Measurements from ENCODE around the gene AOPEP.

AOPEP gene

DNA sequence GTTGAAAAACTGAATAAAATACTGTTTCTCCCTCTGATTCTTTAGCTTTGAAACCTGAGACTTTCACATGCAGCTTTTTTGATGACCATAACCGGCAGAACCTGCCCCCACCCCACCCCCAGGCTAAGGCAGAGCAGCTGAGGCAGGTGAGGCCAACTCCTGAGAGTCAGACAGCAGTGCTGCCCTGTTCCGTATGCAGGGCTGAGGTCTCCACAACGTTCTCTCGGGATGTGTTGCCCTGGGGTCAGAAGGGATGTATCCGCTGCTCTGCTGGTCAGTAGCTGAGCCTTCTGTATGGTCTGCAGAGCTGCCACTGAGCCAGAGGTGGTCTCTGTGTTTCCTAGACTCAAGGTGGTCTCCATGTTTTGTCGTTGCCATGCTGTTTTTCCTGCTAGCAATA, 190.5 kb downstream of the AOPEP start:
- no peak for DNase-seq (ENCODE audit: low read depth)

DNA sequence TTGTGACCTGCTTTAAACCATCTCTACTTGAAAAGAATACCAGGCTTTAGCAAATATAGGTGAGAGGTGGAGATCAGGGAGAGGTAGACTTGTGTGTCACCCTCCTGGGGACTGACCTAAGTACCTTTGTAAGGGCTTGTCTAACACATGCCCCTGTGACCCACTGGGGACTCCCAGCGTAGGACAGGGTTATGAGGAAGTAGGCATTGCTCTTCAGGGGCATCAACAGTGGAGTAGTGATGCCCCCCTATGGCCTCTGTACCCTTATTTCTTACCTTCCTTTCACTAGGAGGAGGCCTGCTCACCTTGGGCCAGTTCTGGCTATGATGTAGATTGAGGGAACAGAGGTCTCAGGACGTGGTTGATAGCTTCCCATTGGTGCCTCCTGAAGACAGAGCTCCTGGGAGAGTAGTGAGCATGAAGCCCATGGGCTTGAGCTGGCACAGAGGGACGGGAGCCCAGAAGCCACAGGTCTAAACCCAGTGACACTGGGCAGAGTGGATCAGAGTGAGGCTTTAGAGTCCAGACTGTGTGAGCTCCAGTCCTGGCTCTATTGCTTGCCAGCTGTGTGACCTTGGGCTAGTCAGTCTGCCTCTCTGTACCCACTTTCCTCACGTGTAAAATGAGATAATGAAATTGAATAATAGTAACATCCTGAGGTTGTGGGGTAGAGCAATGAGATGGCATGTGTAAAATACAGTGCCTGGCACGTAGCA, 191.7 kb downstream of the AOPEP start:
- no peak for DNase-seq (ENCODE audit: low read depth)

DNA sequence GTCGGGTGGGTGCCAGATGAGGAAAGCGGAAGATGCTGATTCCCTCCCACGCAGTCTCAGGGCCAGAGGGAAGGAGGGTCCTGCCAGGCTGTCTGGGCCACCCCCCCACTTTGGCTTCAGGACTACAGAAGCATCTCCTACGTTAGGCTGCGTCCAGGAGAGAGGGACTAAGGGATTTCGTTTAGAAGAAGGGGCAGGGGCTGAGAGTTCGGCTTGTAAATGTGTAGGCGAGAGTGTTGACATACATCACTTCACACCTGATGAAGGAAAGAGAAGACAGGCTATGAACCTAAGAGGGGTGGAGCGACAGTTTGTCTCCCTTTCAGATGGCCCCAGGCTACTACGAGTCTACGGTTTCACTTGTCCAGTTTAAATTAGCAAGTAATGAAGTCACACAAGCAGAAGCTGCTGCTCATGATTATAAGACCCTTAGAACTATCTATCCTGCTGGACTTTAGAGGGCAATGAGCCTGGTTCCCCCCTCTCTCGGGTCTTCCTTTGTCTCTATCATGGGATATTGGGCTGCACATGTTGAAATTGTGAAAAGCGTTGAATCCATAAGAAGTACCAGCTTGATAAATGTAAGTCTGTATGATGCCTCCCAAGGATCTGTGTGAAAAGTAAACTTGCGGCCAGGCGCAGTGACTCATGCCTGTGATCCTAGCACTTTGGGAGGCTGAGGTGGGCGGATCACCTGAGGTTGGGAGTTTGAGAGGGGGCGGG, 193.0 kb downstream of the AOPEP start:
- DNase-seq (ENCODE audit: low read depth) = no peak

DNA sequence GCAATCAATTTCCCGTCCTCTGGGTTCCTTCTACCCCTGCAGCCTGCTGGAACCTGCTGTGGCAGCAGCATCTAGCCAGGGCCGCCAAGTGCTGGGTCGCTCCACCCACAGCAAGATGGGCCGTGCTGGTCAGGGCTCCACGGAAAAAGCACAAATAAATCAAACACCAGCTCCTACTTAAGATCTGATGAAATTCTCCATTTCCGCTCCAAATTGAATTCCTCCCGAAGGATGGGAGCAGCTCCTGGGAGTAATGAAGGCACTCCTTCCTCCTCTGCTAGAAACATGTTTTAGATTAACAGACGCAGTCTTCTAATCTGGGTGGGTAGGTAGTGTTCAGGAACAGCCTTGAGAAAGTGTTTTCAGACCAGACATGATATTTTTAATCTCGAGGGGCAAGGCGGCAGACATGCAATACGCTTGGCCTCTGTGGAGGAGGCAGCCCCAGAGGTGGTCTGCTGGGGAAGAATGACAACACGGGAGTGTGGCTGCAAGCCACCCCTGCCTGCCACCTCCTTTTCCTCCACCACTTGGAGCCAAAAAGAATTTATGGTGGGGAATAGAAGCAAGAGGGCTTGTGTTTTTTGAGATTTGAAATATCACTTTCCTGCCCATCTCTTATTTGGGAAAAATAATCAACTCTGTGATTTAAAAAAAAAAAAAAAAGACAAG, 194.1 kb downstream of the AOPEP start:
- DNase-seq (ENCODE audit: low read depth) = no peak

DNA sequence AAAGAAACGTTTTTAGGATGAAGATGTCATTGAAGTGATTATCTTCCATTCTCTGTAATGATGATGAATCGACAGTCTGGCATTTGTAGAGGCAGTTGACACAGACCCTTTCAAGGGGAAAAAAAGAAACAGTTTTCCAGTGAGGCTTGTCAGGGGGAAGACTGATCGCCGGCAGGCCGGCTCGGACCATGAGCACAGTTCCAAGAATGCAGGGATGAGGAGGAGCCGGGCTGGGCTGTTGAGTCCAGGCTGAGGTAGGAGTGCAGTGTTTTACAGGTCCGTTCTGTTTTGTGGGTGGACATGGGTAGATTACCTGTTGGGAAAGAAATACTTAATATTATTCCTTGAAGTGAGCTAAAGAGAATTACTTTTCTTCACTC, 194.6 kb downstream of the AOPEP start:
- DNase-seq (ENCODE audit: low read depth) = no peak

DNA sequence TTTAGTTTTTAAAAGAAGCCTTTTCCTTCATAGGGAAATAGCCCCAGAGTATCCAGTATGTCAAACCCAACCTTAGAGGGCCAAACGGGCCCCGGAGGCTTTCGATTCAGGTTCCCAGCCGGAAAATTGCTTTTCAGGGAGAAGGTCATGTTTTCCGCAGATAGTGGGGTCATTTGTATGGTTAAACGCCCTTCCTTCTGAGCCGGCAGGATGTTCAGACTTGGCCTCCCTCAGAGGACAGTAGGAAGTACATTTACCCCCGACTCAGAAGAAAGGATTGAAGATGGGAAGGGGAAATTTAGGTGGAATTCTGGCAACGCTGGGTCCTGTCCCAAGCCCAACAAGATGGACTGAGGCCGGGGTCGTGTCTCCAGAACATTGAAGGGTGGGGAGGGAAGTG, 195.2 kb downstream of the AOPEP start:
- DNase-seq (ENCODE audit: low read depth) = no peak

DNA sequence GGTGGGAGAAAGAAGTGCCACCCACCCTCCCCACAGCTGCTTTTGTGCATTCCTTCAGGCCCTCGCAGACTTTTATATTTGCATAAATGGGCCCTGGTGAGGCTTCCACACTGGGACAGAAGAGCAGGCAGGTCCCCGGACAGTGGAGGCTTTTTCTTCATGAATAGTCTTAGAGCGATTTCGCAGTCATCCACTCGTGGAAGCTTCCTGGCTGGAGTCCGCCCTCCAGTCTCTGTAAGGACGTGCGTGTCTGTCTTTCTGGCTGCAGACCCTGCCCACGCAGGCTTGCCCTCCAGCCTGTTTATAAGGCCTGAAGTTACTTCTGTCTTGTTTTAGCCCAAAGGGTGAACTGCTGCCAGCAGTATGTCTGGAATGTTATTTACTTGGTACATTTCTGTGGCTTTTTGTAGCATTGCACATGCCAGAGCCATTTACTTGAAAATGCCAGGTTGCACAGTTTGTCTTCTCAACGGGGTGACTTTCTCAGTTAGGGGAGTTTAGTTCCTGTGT, 195.7 kb downstream of the AOPEP start:
- no peak for DNase-seq (ENCODE audit: low read depth)

DNA sequence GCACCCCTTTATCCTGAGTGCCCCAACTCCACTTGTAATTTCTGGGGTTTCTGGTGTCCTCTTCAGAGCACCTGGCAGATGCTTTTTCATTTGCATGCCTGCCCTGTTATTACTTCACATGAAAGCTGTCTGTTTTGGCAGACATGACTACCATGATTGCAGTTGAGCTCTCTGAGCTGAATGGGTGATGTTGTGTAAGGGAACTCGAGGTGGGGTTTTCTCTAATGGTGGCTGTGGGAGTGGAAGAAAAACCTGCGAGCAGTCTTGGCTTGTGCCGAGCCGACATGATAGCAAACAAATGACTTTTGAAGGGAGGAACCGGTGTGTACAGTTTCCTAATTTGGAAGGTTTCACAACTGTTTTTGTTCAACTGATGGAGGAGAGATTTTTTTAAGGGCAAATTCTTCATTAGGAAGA, 196.2 kb downstream of the AOPEP start:
- DNase-seq (ENCODE audit: low read depth) = no peak

DNA sequence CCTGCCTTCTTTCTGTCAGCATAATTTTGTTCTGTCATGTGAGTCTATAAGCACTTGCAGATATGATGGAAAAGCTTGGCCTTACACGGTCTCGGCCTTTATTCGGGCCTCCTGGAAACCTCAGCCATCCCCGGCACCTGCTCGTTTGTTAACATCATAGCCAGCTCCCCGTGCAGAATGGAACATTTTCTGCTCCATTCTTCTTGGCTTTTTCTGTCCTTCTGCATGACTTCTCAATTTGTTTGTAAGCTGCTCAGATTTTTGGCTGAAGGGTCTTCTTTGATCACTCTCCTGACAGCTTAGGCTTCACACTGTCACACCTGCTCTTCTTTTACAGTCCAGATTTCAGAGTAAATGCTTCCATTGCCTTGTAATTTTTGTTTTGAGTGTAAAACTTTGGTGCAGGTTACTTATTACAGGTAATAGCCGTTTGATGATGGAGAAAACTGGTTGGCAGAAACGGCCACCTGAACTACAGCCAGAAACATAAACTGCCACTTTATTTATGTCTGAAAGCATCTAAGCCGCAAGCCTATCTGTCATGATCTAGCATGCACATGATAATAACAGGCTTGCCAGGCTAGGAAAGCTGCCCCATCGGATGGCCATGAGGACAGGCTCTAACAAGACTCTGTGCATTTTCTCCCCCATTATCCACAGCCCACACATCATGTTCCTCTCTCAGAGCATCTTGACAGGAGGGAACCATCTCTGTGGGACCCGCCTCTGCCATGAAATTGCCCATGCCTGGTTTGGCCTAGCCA, 197.0 kb downstream of the AOPEP start:
- no peak for DNase-seq (ENCODE audit: low read depth)

DNA sequence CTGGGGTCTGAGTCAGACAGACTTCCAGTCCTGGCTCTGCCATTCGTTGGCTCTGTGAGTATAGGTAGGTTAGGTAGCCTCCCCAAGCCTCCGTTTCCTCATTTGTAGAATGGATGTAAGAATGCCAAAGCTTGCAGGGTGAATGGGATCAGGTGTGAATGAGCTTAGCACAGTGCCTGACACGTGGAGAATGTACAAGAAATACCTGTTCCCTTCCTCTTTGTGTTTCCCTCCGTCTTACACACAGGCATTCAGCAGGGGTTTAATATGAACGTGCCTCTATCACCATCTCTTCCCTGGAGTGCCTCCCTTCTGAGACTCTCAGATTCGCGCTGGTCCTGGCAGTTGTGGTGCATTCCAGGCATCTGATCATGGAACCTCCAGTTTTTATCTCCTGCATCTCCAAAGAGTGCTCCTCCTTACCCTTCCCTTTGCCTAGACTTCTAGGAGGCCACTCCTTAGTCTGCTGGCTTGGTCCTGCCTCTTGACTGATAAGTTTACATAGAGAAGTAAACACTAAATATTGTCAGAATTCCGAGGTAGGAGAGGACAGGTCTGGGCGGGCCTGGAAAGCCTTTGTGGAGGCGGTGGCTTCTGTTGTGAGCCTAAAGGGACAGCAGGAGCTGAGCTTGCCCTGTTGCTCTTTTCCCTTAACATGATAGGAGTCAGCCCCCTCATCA, 199.4 kb downstream of the AOPEP start:
- no peak for DNase-seq (ENCODE audit: low read depth)

DNA sequence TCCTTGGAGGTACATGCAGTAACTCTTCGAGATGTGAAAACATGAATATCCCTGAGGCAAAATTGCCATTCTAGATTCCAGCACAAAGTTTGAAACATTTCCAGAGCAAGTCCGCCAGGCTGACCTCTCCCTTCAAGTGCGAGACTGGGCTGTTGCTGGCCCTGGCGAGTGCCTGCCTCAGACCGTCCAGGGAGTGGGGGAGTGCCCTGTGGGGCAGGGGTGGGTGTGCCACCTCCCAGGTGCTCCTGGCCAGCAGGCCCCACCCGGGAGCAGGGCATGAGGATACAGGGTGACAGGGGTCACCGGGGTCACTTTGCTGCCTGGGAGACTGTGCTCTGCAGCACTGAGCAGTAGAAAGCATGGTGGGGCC, 199.9 kb downstream of the AOPEP start:
- no peak for DNase-seq (ENCODE audit: low read depth)

DNA sequence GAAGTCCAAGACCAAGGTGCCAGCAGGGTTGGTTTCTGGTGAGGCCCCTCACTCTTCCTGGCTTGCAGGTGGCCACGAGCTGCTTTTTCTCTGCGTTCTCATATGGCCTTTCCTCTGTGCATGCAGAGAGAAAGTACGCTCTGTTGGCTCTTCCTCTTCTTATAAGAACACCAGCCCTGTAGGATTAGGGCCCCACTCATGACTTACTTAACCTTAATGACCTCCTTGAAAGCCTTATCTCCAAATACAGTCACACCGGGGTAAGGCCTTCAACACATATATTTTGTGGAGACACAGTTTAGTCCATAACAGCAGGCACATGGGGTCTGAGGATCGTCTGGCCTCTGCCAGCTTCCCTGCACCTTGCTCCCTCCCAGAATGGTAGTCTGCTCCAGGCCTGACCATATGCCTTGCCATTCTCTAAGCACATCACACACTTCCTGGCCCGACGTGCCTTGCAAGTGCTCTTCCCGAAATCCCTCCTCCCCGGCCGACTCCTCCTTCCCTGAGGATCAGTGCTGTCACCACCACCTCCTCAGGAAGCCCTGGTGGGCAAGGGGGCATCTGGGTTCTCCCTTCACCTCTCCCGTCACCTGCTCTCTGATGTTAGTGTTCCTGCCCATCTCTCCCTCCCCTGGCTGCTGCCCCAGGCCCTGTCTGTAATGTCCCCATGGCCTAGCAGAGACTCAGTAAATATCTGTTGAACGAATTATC, 200.7 kb downstream of the AOPEP start:
- no peak for DNase-seq (ENCODE audit: low read depth)

DNA sequence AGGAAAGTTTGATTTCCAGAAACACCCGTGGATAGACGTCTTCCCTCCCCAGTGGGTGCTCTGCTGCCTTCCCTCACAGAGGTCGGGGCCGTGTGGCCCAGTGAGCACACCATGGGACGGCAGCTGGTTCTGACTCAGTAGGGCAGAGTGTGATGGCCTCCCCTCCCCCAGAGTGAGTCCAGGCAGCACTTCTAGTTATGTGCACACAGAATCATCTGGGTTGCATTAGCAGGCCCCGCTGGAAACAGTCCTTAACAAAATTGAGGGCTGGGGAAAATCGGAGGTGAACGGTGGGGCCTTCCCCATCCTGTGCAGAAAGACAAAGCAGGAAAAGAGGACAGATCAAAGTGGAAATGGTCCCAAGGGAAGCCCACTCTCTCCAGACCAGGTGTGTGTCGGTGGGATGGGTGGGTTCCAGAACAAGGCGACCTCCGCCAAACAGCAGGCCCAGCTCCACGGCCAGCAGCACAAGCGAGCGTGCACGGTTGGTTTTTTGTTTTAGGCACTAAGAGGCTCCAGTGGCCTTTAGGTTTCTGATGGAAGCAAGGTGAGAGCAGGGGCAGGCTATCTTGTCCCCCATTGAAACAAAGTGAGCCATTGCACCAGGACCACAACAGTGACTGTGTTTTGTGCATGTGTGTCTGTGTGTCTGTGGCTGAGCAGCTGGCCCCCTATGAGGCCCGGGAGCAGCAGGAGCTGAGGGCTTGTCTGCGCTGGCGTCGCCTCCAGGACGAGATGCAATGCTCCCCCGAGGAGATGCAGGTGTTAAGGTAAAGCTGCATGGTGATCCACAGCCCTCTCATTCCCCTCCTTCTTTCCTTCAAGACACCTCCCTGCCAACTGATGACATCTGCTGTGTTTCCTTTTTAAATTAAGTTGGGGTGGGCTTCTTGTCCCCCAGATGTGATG, 201.5 kb downstream of the AOPEP start:
- no peak for DNase-seq (ENCODE audit: low read depth)

DNA sequence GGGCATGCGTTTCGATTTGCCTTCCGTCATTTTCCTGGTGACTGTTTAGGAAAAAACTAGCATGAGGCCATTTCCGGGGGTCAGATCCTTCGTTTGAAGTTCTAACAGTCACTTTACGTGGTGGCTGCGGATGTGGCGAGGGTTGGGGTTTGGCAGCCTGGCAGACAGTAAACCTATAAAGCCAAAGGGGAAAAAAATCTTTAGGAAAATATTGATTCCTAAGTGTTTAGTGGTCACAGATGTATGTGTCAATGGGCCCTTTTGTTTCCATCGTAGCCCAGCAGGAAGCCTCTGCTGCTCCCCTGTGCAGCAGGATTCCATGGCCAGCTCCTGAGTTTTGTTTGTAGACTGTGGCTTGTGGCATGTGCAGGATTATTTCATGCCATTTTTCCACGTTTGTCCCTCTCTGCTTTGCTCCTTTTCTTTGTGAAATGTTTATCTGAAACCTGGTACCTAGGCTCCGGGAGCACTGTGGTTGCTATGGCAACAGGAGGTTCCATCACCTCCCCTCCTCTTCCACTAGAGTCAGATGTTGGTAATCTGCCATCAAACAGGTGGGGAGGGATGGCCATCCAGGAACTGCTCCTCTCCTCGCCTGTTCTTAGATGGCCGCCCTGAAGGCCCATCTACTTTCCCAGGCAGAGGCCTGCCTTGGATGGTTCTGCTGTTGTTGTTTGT, 202.3 kb downstream of the AOPEP start:
- no peak for DNase-seq (ENCODE audit: low read depth)

DNA sequence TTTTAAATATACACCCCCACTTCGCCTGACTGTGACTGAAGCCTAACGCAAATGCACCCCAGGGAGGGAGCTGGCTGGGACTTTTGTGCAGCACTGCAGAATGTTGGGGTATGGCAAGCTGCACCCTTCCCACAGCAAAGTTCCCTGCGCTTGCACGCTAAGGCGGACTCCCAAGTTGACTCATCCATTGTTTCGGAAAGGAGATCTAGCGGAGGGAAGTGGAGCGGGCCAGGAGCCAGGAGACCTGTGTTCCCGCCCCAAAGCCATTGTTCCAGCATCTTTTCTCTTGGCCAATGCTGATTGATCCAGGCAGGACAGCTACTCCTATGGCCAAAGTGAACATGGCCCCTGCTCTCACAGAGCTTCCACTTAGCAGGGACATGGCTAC, 202.9 kb downstream of the AOPEP start:
- DNase-seq (ENCODE audit: low read depth) = no peak

DNA sequence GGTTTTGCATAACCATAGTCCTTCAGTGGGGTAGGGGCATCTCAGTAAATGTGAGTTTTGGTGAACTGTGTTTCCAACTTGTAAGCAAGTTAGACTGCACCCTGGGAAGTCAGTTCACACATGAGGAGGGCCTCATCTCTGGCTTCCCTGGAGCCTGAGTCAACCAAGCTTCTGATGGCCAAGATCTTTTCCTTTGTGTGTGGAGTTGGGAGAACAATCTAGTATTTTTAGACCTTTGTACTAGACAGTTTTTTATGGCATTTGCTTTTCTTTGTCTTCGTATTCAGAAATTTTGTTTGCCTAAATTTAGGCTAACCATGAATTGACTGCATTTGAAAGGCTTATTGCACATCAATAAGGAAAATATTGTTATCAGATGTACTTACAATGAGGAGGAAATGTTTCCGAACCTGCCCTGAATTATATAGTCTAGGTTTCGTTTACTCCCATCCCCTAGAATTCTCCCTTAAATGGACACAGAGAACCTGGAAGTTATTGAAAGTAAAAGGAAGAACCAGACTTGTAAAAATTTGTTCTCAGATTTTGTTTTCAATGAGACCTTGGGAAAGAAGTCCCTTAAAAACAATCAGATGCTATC, 204.6 kb downstream of the AOPEP start:
- no peak for DNase-seq (ENCODE audit: low read depth)

DNA sequence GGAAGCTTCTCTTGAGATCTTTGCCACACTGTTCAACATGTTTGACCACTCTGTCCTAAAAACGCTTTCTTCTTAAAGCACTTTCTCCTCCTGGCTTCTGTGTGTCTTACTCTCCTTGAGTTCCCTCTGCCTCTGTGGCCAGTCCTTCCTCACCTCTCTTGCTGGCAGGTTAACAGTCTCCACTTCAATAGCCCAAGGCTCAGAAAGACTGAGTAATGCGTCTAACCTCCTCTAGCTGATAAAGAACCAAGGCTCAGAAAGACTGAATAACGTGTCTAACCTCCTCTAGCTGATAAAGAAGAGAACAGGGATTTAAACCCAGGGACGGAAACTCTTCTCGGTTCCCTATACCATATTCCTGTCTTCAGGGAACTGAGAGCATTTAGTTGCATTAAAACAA, 205.2 kb downstream of the AOPEP start:
- DNase-seq (ENCODE audit: low read depth) = no peak

DNA sequence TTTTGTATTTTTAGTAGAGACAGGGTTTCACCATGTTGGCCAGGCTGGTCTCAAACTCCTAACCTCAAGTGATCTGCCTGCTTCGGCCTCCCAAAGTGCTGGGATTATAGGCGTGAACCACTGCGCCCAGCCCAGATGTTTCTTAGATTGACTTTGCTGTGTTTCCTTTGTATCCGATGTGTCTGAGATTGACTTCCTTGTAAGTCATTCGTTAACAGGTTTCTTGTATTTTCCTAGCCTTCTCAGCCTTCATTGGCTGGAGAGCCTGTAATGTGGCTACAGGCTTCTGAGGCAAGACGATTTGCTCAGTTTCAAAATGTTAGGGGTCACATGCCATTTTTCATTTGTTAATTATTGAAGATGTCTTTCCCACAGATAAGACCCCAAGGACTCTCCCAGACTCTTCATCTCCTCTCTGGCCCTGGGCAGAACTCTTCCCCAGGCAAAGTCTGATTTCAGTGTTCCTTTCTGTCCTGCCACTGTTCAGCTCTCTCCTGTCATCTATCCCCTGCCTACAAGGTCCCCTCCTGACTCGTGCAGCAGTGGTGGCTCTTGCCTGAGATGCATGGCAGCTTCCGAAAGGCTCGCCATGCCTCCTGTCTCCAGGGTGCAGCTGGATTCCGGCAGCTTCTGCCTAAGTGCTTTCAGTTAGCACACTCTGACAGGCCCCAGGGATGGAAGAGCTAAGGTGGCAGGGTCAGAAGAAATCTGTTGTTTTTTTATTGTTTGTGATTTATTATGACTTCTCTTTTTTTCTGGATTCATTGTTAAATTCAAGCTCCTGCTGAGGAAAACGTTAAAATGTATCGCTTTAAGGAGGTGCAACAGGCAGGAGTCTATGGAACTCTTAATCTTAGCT, 206.4 kb downstream of the AOPEP start:
- no peak for DNase-seq (ENCODE audit: low read depth)

All from activated T-cell treated with anti-CD3 and anti-CD28 coated beads for 1 hour (primary cell).